C4-2B (cell line): ENCODE results near the gene MAP6D1.
"Not testable (repeated sequence)": the region's sequence is repeated elsewhere in the genome, so short reads cannot be mapped to it uniquely, and the experiment has no call there.

ENCODE experiments used
- ZFX ChIP-seq: fragments of 450-650 bp; IDR thresholded peaks from 2 replicates; pipeline ENCODE4 v1.6.1; 2017
- TF ChIP-seq, protein P1 (sequence below): fragments of 450-650 bp; conservative IDR thresholded peaks from 2 replicates; pipeline ENCODE4 v1.5.1; 2017; ENCODE audit warnings: mild to moderate bottlenecking

DNA sequence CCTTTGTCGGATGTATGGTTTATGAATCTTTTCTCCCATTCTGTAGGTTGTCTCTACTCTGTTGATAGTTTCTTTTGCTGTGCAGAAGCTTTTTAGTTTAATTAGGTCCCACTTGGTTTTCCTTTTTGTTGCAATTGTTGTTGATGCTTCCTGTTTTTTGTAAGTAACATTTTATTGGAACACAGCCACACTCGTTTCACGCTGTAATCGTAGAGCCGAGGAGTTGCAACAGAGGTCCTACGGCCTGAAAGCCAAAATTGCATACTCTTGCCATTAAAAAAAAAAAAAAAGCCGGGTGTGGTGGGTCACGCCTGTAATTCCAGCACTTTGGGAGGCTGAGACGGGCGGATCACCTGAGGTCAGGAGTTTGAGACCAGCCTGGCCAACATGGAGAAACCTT lies 40.9 kb downstream of the MAP6D1 start:
- TF ChIP-seq, protein P1, sequence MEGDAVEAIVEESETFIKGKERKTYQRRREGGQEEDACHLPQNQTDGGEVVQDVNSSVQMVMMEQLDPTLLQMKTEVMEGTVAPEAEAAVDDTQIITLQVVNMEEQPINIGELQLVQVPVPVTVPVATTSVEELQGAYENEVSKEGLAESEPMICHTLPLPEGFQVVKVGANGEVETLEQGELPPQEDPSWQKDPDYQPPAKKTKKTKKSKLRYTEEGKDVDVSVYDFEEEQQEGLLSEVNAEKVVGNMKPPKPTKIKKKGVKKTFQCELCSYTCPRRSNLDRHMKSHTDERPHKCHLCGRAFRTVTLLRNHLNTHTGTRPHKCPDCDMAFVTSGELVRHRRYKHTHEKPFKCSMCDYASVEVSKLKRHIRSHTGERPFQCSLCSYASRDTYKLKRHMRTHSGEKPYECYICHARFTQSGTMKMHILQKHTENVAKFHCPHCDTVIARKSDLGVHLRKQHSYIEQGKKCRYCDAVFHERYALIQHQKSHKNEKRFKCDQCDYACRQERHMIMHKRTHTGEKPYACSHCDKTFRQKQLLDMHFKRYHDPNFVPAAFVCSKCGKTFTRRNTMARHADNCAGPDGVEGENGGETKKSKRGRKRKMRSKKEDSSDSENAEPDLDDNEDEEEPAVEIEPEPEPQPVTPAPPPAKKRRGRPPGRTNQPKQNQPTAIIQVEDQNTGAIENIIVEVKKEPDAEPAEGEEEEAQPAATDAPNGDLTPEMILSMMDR: not testable (repeated sequence)
- TF ChIP-seq ZFX: not testable (repeated sequence)
